Esophagus squamous epithelium (tissue), 4 donors: Measurements from ENCODE around the gene RAB40C.

ENCODE experiments used
- POLR2A ChIP-seq, 4 donors: fragments of 450-650 bp; IDR thresholded peaks; one replicate each; pipeline ENCODE4 v1.6.1; 2017; ENCODE audit warnings: antibody characterized with exemption in 4 of 4, mild to moderate bottlenecking in 4 of 4, moderate library complexity in 3 of 4
- TF ChIP-seq, protein P1 (sequence below), 6 experiments: fragments of 450-650 bp in 4 of 6; fragments of 200-600 bp in 2 of 6; sonication (generic) in 2 of 6; IDR thresholded peaks; one replicate each; pipeline ENCODE4 v1.5.1; 2016 to 2019; ENCODE audit warnings: antibody characterized with exemption in 6 of 6, mild to moderate bottlenecking in 4 of 6, moderate library complexity in 4 of 6

DNA sequence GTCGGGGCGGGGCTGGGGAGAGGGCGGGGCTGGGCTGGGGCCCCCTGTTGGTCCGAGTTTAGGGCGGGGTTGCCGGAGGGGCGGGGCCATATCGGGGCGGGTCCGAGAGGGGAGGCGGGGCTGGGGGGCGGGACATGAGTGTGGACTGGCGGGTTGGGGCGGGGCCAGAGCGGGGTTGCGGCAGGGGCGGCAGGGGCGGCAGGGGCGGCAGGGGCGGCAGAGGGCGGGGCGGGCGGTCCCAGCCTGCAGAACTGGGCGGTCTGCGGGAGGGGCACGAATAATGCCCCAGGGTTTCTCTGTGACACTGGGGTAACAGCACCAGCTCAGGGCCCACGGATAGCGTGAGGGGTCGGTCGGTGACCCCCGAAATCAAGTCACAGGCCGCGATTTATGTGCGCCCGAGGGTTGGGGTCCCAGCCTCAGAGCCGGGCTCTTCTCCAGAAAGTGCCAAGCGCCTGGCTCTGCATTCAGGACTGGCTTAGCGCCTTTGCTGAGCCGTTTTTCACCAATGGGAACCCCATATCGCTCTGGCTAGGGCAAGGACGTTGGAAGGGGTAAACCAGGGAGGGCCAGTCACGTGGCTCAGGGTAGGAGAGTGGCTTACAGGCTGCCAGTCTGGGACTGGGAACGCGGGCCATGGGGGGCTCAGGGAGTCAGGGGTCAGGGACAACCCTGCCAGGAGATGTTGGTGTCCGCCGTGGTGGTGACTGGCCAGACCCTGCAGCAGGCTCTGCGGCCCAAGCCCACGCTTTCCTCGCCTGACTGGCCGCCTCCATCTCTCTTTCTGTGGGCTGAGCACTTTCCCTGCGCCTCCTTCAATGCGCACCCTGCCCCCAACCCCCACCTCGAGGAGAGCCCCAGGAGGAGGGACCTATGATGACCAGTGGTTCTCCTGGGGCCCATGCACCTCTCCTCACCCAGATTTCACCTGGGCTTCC, 47.5 kb downstream of the RAB40C start:
- no peak for TF ChIP-seq POLR2A (IDR thresholded peaks at IDR 0.05)
- TF ChIP-seq, protein P1, sequence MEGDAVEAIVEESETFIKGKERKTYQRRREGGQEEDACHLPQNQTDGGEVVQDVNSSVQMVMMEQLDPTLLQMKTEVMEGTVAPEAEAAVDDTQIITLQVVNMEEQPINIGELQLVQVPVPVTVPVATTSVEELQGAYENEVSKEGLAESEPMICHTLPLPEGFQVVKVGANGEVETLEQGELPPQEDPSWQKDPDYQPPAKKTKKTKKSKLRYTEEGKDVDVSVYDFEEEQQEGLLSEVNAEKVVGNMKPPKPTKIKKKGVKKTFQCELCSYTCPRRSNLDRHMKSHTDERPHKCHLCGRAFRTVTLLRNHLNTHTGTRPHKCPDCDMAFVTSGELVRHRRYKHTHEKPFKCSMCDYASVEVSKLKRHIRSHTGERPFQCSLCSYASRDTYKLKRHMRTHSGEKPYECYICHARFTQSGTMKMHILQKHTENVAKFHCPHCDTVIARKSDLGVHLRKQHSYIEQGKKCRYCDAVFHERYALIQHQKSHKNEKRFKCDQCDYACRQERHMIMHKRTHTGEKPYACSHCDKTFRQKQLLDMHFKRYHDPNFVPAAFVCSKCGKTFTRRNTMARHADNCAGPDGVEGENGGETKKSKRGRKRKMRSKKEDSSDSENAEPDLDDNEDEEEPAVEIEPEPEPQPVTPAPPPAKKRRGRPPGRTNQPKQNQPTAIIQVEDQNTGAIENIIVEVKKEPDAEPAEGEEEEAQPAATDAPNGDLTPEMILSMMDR (IDR thresholded peaks at IDR 0.05): no peak
